HUES64 (cell line): ENCODE measurements around the gene IGSF9.
"Not testable (repeated sequence)": the region's sequence is repeated elsewhere in the genome, so short reads cannot be mapped to it uniquely, and the experiment has no call there.

ENCODE experiments used
- H3K27ac ChIP-seq: 2 replicates; pipeline ENCODE4 v1.7.0; 2013; ENCODE audit warnings: low read depth, low read length, inconsistent platforms
- H3K27me3 ChIP-seq: 2 replicates; pipeline ENCODE4 v1.6.1; 2013; ENCODE audit warnings: mild to moderate bottlenecking, low read length; ENCODE audit not compliant: insufficient read depth
- H3K36me3 ChIP-seq: 2 replicates; pipeline ENCODE4 v1.6.1; 2013; ENCODE audit warnings: mild to moderate bottlenecking, low read length; ENCODE audit not compliant: insufficient read depth
- H3K4me1 ChIP-seq: 2 replicates; pipeline ENCODE4 v1.6.1; 2013; ENCODE audit warnings: mild to moderate bottlenecking, low read length, moderate library complexity; ENCODE audit not compliant: insufficient read depth
- H3K4me3 ChIP-seq: 2 replicates; pipeline ENCODE4 v1.5.1; 2013; ENCODE audit warnings: mild to moderate bottlenecking, low read length, moderate library complexity
- H3K9ac ChIP-seq: 2 replicates; pipeline ENCODE4 v1.6.1; 2013; ENCODE audit warnings: mild to moderate bottlenecking, low read depth, low read length
- H3K9me3 ChIP-seq: 2 replicates; pipeline ENCODE4 v1.6.1; 2013; ENCODE audit warnings: low read depth, low read length; ENCODE audit not compliant: insufficient read depth
- WGBS: fragments of 150-250, 120-280 bp; methylation state at CpG from one replicate; pipeline ENCODE4 v1.1.7; 2013; ENCODE audit warnings: missing lambda C conversion rate; 5-methylcytosine and 5-hydroxymethylcytosine counted together

The IGSF9 gene

DNA sequence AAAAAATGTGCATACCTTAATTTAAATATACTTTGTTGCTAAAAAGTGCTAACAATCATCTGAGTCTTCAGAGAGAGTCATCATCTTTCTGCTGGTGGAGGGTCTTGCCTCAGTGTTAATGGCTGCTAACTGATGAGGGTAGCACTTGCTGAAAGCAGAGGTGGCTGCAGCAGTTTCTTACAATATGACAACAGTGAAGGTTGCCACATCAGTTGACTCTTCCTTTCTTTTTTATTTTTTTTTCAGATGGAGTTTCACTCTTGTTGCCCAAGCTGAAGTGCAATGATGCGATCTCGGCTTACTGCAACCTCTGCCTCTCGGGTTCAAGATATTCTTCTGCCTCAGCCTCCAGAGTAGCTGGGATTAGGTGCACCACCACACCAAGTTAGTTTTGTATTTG is 42.9 kb downstream of the IGSF9 start:
- no peak overlapping the region for H3K27ac ChIP-seq
- H3K9ac ChIP-seq = no peak overlapping the region
- peaks cover 3% of the 10 kb centered on the region; the same call in 1 of the 2 replicates for H3K9me3 ChIP-seq
- 95% methylated on average over 3 of the region's 3 CpGs for WGBS
- peaks cover 11% of the 10 kb centered on the region for H3K4me1 ChIP-seq
- H3K27me3 ChIP-seq = peaks cover 12% of the 10 kb centered on the region
- H3K4me3 ChIP-seq = no peak overlapping the region
- H3K36me3 ChIP-seq = no peaks in the 10 kb centered on the region

DNA sequence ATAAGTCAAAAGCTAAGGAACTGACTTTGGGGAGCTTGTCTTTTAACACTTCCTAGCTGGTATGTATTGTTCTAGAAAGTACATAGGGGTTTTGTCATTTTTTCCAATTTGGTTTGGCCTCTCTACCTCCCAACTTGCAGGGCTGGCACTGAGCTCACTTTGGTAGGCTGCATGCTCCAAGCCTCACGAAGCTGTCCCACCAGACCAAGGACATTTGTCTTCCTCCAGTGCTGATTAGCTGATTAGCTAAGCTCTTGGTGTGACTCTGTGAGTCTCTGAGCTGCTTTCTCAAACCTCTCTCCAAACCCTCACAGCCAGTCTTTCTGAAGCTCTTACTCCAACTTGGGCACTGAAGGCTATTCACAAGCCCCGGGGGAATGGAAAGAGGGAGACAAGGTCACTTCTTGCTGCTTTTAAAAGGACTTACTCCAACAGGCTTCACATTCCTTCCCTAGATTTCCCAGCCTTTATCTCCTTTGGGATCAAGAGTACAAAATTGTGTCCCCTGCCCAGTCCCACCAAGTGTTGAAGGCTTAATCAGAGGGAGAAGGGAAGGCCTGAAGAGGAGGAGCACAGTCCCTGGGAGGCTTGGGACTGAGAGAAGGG is 44.6 kb downstream of the IGSF9 start:
- 80% methylated on average over 2 of the region's 2 CpGs for WGBS
- no peak overlapping the region for H3K27ac ChIP-seq
- H3K9me3 ChIP-seq = peaks cover 3% of the 10 kb centered on the region; the same call in 1 of the 2 replicates
- peaks cover 11% of the 10 kb centered on the region for H3K4me1 ChIP-seq
- H3K4me3 ChIP-seq = no peak overlapping the region
- H3K9ac ChIP-seq = no peak overlapping the region; the same call in 1 of the 2 replicates
- no peaks in the 10 kb centered on the region for H3K36me3 ChIP-seq
- peaks cover 12% of the 10 kb centered on the region for H3K27me3 ChIP-seq

DNA sequence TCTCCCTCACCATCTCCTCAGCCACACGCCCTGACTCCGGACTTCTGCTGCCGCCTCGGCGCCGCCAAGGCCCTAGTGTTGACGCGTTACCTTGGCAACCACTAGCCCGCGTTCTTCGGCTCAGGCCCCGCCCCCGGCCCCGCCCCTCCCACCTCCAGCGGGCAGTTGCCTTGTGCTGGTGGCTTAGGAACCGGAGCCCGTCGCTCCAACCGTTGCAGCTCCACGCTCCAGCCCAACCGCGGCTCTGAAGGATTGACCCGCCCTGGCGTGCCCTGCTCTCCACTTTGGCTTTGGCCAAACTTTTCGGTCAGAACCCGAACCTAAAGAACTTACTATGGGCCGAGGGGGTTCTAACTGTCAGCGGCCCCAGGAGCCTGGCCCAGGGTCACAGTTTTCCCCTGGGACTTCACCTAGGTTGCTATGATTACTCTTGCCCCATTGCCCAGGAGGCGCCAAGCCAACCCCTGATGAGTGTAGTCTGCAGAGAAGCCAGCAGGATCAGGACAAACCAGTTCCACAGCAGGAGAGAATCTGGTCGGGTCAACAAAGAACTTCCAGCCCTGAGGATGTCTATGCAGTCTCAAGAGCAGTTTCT is 45.2 kb downstream of the IGSF9 start, which contains the start of gene CFAP45:
TSS of gene CFAP45 (minus strand) at position 80 of the 595 bp plus-strand sequence. CDS start at position 13, 67 bp downstream.
- H3K4me3 ChIP-seq = peak within 1 kb of the TSS; percentile 48
- 8% methylated on average over 30 of the region's 30 CpGs for whole genome bisulfite sequencing

DNA sequence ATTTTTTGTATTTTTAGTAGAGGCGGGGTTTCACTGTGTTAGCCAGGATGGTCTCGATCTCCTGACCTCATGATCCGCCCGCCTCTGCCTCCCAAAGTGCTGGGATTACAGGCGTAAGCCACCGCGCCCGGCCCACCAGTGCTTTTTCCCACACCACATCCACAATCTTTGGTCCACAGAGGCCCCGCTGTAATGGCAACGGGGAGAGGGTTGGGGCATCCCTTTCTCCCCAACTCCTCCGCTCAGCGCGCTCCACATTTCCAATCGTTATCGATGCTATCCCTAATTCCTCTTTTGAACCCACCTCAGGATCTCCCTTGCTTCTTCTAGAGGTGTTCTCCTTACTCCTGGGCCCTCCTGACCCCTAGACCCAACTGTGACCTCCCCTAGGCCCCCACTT is 45.8 kb downstream of the IGSF9 start:
- H3K9ac ChIP-seq, H3K9me3 ChIP-seq, H3K4me3 ChIP-seq, H3K36me3 ChIP-seq, H3K27ac ChIP-seq: not testable (repeated sequence)
- 94% methylated on average over 15 of the region's 15 CpGs for WGBS
- peaks cover 12% of the 10 kb centered on the region for H3K27me3 ChIP-seq
- H3K4me1 ChIP-seq = peaks cover 11% of the 10 kb centered on the region

More for the DNA sequence above, 45.2 kb downstream of the IGSF9 start, which contains the start of gene CFAP45:
- Histone ChIP-seq H3K9me3 (peaks cover 3% of the 10 kb centered on the region; the same call in 1 of the 2 replicates), H3K4me1 (peaks cover 11% of the 10 kb centered on the region), H3K27me3 (peaks cover 12% of the 10 kb centered on the region), H3K36me3 (no peaks in the 10 kb centered on the region), H3K9ac (peak within 1 kb of the TSS; percentile 62), H3K27ac (peak within 1 kb of the TSS; percentile 22; the same call in 1 of the 2 replicates)

DNA sequence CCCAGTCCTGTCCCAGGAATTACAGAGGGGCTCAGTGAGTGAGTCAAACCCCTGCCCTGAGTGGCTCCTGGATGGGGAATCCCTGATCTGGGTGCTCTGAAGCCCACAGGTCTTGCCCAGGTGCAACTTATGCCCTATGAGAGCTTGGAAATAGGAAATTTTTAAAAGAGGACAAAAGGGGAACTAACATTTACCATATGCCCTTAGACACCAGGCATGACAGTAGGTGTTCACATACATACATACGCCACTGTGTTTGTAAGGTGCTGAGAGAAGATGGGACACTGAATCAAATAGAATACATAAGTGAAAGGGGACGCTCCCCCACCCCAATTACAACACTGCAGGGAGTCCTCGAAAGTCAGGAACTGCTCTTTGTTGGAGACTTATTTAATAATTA is 46.9 kb downstream of the IGSF9 start:
- no peak overlapping the region for H3K27ac ChIP-seq
- no peaks in the 10 kb centered on the region for H3K36me3 ChIP-seq
- H3K4me3 ChIP-seq = no peak overlapping the region
- peaks cover 11% of the 10 kb centered on the region for H3K4me1 ChIP-seq
- peaks cover 12% of the 10 kb centered on the region for H3K27me3 ChIP-seq
- WGBS = no CpG with 5 or more reads among the region's 3 CpGs
- no peak overlapping the region for H3K9ac ChIP-seq
- H3K9me3 ChIP-seq = no peaks in the 10 kb centered on the region

DNA sequence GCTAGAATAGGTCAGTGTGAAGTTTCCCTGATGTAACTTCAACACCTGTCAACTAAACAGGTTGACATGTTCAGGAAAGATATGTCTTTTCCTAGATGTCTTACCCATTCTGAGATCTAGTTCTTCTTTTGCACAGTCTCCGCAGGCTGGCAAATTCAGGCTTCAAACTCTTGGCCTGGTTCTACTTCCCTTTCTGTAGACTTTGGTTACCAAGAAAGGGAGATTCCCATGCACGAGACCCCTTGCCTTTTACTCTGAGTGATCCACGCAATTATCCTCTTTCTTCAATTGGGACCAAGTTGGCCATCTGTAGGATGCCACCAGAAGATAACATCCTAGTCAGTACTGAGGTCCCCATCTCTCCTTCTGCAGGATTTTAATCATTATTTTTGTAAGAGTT is 47.5 kb downstream of the IGSF9 start:
- Histone ChIP-seq H3K9me3 (no peaks in the 10 kb centered on the region), H3K27me3 (peaks cover 12% of the 10 kb centered on the region), H3K9ac (no peak overlapping the region), H3K4me1 (peaks cover 11% of the 10 kb centered on the region), H3K36me3 (no peaks in the 10 kb centered on the region), H3K4me3 (no peak overlapping the region), H3K27ac (no peak overlapping the region)
- WGBS = 90% methylated on average over 3 of the region's 3 CpGs

DNA sequence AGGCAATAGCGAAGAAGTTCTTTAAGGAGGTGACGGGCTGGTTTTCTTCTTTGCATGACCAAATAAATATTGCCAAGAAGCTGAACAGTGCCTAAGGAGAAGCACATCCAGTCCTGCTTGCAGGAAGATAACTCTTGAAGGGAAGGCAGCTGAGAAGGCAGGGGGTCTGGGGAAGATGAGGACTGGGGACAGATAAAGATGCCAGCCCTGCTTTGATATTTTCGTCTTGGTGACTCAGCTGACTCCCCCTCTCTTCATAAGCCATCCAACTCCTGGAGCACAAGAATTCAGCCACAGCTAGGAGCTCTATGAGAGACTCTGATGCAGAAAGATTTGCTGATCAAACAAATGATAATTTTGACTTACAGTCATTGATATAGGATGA is 48.9 kb downstream of the IGSF9 start:
- no peak overlapping the region for H3K4me3 ChIP-seq
- no peak overlapping the region for H3K27ac ChIP-seq
- H3K36me3 ChIP-seq = no peaks in the 10 kb centered on the region
- peaks cover 11% of the 10 kb centered on the region for H3K4me1 ChIP-seq
- WGBS = 77% methylated on average over 3 of the region's 3 CpGs
- peaks cover 12% of the 10 kb centered on the region for H3K27me3 ChIP-seq
- no peak overlapping the region for H3K9ac ChIP-seq
- no peaks in the 10 kb centered on the region for H3K9me3 ChIP-seq

DNA sequence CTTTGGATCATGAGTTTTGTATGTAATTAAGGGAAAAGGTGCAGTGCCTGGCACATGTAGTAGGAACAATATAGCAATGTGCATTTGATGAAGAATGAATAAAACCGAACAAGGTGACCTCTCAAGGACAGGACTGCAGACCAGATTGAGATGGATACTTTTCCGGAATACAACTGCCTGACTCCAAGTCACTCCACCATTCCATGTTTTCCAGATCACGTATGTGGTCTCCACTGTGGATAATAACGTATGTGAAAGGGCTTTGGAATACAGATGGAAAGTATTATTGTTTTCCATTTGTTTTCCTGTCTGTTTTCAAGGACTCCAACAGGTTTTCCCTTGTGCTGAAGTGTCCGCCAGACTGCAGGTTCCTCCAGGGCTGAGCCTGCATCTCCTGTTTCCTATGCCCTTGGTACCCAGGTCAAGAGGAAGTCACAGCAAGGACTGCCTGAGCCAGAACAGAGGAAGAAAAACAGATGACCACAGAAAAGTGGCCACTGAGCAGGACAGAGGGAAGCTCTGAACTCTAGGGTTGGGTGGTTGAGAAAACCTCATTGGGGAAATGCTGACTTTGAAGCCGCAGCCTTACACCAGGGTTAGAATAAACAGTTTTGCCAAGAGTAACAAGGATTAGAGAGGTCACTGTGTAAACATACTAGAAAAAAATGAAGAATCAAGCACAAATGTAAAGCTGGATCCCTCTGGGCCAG is 49.4 kb downstream of the IGSF9 start:
- Histone ChIP-seq H3K9ac (no peak overlapping the region), H3K27me3 (peaks cover 8% of the 10 kb centered on the region), H3K4me3 (no peak overlapping the region), H3K36me3 (no peaks in the 10 kb centered on the region), H3K4me1 (peaks cover 9% of the 10 kb centered on the region), H3K9me3 (no peaks in the 10 kb centered on the region), H3K27ac (no peak overlapping the region)
- WGBS = 81% methylated on average over 6 of the region's 6 CpGs

DNA sequence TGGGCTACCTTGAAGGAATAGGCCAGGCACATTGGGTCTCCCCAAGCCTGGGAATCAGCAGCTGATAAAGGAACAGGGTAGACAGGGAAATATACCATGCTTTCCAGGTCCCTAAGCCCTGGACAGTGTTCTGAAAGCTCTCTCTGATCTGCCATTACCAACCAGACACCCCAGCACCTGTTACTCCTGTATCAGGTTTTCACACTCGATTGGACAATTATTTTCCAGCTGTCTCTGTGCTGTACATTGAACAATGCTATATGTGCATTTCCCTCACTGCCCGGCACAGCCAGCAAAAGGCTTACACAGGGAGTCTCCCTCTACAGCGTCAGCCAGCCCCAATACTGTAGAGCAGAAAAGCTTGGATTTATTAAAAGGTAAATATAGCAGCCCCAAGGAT is 50.1 kb downstream of the IGSF9 start:
- Histone ChIP-seq H3K9ac (no peak overlapping the region), H3K27ac (no peak overlapping the region), H3K9me3 (no peaks in the 10 kb centered on the region), H3K4me1 (peaks cover 2% of the 10 kb centered on the region), H3K27me3 (peaks cover under 1% of the 10 kb centered on the region; the same call in 1 of the 2 replicates), H3K4me3 (no peak overlapping the region), H3K36me3 (no peaks in the 10 kb centered on the region)
- WGBS = 96% methylated on average over 3 of the region's 3 CpGs

DNA sequence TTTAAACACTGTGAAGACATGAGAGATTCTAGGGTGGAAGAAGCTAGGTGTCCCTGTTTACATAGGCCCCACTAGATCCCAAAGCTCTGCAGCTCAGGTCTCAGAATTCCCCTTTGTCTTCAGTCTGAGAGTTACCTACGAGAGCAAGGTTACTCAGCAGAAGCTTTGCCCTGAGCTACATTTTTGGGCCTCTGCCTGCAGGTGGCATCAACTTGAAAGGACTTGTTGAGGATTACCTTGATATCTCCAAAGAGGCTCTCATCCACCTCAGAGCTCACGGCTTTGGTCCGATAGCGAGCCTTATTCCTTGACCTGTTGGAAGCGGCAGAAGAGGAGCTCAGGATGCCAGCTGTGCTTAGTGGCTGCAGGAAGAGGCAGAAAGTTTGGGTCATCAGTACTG is 52.5 kb downstream of the IGSF9 start:
- Histone ChIP-seq H3K9ac (no peak overlapping the region), H3K27ac (no peak overlapping the region), H3K4me1 (peaks cover 4% of the 10 kb centered on the region; the same call in 1 of the 2 replicates), H3K4me3 (no peak overlapping the region), H3K27me3 (no peaks in the 10 kb centered on the region), H3K36me3 (no peaks in the 10 kb centered on the region), H3K9me3 (no peaks in the 10 kb centered on the region)
- 78% methylated on average over 5 of the region's 5 CpGs for WGBS
